Measurements from ENCODE around the gene CD79B. TPM values are rescaled to one million over a fixed set of nuclear protein-coding genes. Genes with fewer than 3 reads are reported as not detected.
A peak's percentile ranks its signal among the peaks of the same experiment; 100 is the strongest.

The CD79B gene
- total and polyA plus RNA-seq, 9 of the 15 experiments (the other 6 are each of a cell fraction or from before 2014, with no cell fraction given): 0.15 to 0.62 (median 0.44) TPM; not detected in 2

- no peak for ATAC-seq
- H4K20me1 ChIP-seq (replicated peaks; ENCODE audit: control insufficient read depth, insufficient read depth, low read length): no peaks in the 10 kb centered on the region
- no peak for TF ChIP-seq ZNF609 (CRISPR knock-in tag; IDR thresholded peaks at IDR 0.05; ENCODE audit: borderline replicate concordance)
- TF ChIP-seq ATF2 (CRISPR knock-in tag; IDR thresholded peaks at IDR 0.05): no peak
- TF ChIP-seq SNRNP70 (optimal IDR thresholded peaks at IDR 0.05; ENCODE audit: low read depth, low read length): no peak
- TF ChIP-seq ELF4 (CRISPR knock-in tag; IDR thresholded peaks at IDR 0.05): no peak
- TF ChIP-seq ZMIZ1 (IDR thresholded peaks at IDR 0.05; ENCODE audit: low read depth in 2 of 2, low read length in 2 of 2): no peak
- no peak for TF ChIP-seq ZNF431 (CRISPR knock-in tag; IDR thresholded peaks at IDR 0.05)
- no peak for TF ChIP-seq ZNF165 (CRISPR knock-in tag; IDR thresholded peaks at IDR 0.05; ENCODE audit: borderline replicate concordance)
- TF ChIP-seq CC2D1A (IDR thresholded peaks at IDR 0.05): no peak
- TF ChIP-seq EP400 (IDR thresholded peaks at IDR 0.05): no peak
- no peak for TF ChIP-seq KLF1 (tag; IDR thresholded peaks at IDR 0.05)
- no peak for TF ChIP-seq TAL1 (IDR thresholded peaks at IDR 0.05)
- no peak for TF ChIP-seq ESRRA (IDR thresholded peaks at IDR 0.05; ENCODE audit: borderline replicate concordance, low read depth)
- no peak for TF ChIP-seq ZNF717 (CRISPR knock-in tag; IDR thresholded peaks at IDR 0.05)
- TF ChIP-seq NONO (IDR thresholded peaks at IDR 0.05; ENCODE audit: low read depth in 2 of 2, low read length in 1 of 2): no peak
- TF ChIP-seq STAT5A (IDR thresholded peaks at IDR 0.05; ENCODE audit: borderline replicate concordance, low read length): no peak
Observed at GRCh38 chr17:63972796-63973195, 40.7 kb upstream of the CD79B start, which contains the start of gene SCN4A. SCN4A (minus strand) TSS chr17:63972918; CDS start chr17:63972841, 77 bp downstream.

More at GRCh38 chr17:63972796-63973195, 40.7 kb upstream of the CD79B start, which contains the start of gene SCN4A:
- H3K4me3 ChIP-seq: no peak within 1 kb of the TSS
- no peaks in the 10 kb centered on the region for H3K79me2 ChIP-seq (ENCODE audit: control insufficient read depth, insufficient read depth, low read length)
- no peak within 1 kb of the TSS for H3K27ac ChIP-seq (ENCODE audit: extremely low read depth, low read depth, low read length)
- peaks cover 2 to 33% of the 10 kb centered on the region in 2 experiments; a peak in 4 of 5 replicates for H3K27me3 ChIP-seq (ENCODE audit: control insufficient read depth in 2 of 2, insufficient read depth in 2 of 2, low read length in 2 of 2)
- H3K9me1 ChIP-seq (ENCODE audit: control insufficient read depth, insufficient read depth, low read length): no peaks in the 10 kb centered on the region
- no peak within 1 kb of the TSS for H3K4me2 ChIP-seq (ENCODE audit: insufficient read depth, low read length)
- intact Hi-C loops (cut with micrococcal nuclease): no loop called here
- no peaks in the 10 kb centered on the region for H3K36me3 ChIP-seq (ENCODE audit: control insufficient read depth, insufficient read depth, low read length)
- FAIRE-seq: no peak
- no peak for DNase-seq (ENCODE audit: extremely low read depth in 1 of 4, low spot score in 3 of 4)
- no peaks in the 10 kb centered on the region for H3K9me3 ChIP-seq (replicated peaks; ENCODE audit: control insufficient read depth, insufficient read depth, low read depth, low read length)
- in situ Hi-C loops (cut with MboI): no loop called here
- H3K9ac ChIP-seq (ENCODE audit: insufficient read depth in 1 of 2, low read depth in 2 of 2, low read length in 2 of 2): peak within 1 kb of the TSS in 1 of 2 experiments; percentile 42; a peak in 1 of 4 replicates
- 30% methylated on average over 14 of the region's 14 CpGs for WGBS (ENCODE audit: insufficient coverage, low coverage, missing lambda C conversion rate)
- POLR2A ChIA-PET: no interaction called here
- BruUV-seq (replicated peaks): no TSS peak
- no peak within 1 kb of the TSS for H2AFZ ChIP-seq (ENCODE audit: low read depth, low read length)
- CTCF ChIA-PET (ENCODE audit: low intra/inter-chr PET ratio): no interaction called here
- peaks cover 9 to 24% of the 10 kb centered on the region in 2 experiments; a peak in 4 of 5 replicates for H3K4me1 ChIP-seq (replicated peaks in 1 of 2; ENCODE audit: control insufficient read depth in 2 of 2, insufficient read depth in 2 of 2, low read length in 2 of 2)
